BLaER1 (cell line): ENCODE results near the gene MAL.

Experiments used
- H3K27ac ChIP-seq: shearing (Covaris generic); formaldehyde crosslinking; 2 replicates; pipeline ENCODE4 v1.8.1; 2022
- H3K27me3 ChIP-seq: shearing (Covaris generic); formaldehyde crosslinking; 2 replicates; pipeline ENCODE4 v1.8.1; 2022
- H3K36me3 ChIP-seq: shearing (Covaris generic); formaldehyde crosslinking; 2 replicates; pipeline ENCODE4 v1.8.1; 2022
- H3K4me1 ChIP-seq: shearing (Covaris generic); formaldehyde crosslinking; 2 replicates; pipeline ENCODE4 v1.8.1; 2022
- H3K4me2 ChIP-seq: shearing (Covaris generic); formaldehyde crosslinking; 2 replicates; pipeline ENCODE4 v1.8.1; 2022
- H3K4me3 ChIP-seq: shearing (Covaris generic); formaldehyde crosslinking; 2 replicates; pipeline ENCODE4 v1.8.1; 2022
- H3K9ac ChIP-seq: shearing (Covaris generic); formaldehyde crosslinking; 2 replicates; pipeline ENCODE4 v1.8.1; 2022
- H3K9me3 ChIP-seq: shearing (Covaris generic); formaldehyde crosslinking; 2 replicates; pipeline ENCODE4 v1.8.1; 2022
- H4K20me1 ChIP-seq: shearing (Covaris generic); formaldehyde crosslinking; 2 replicates; pipeline ENCODE4 v1.8.1; 2022
- Cebpa-rat ChIP-seq: shearing (Covaris generic); IDR thresholded peaks from 2 replicates; pipeline ENCODE4 v1.8.1; 2022

MAL gene

GRCh38 chr2:95021847-95022246 lies 3.7 kb upstream of the MAL start:
- no peaks in the 10 kb centered on the region for H3K36me3 ChIP-seq
- no peaks in the 10 kb centered on the region for H3K9me3 ChIP-seq
- no peak overlapping the region for H3K27ac ChIP-seq
- H3K4me1 ChIP-seq: peaks cover 26% of the 10 kb centered on the region
- no peak overlapping the region for H3K4me2 ChIP-seq
- H4K20me1 ChIP-seq: peaks cover 19% of the 10 kb centered on the region; the same call in 1 of the 2 replicates
- no peak overlapping the region for H3K9ac ChIP-seq
- no peak overlapping the region for H3K4me3 ChIP-seq
- H3K27me3 ChIP-seq: peaks cover 54% of the 10 kb centered on the region
- TF ChIP-seq Cebpa-rat: no peak

DNA sequence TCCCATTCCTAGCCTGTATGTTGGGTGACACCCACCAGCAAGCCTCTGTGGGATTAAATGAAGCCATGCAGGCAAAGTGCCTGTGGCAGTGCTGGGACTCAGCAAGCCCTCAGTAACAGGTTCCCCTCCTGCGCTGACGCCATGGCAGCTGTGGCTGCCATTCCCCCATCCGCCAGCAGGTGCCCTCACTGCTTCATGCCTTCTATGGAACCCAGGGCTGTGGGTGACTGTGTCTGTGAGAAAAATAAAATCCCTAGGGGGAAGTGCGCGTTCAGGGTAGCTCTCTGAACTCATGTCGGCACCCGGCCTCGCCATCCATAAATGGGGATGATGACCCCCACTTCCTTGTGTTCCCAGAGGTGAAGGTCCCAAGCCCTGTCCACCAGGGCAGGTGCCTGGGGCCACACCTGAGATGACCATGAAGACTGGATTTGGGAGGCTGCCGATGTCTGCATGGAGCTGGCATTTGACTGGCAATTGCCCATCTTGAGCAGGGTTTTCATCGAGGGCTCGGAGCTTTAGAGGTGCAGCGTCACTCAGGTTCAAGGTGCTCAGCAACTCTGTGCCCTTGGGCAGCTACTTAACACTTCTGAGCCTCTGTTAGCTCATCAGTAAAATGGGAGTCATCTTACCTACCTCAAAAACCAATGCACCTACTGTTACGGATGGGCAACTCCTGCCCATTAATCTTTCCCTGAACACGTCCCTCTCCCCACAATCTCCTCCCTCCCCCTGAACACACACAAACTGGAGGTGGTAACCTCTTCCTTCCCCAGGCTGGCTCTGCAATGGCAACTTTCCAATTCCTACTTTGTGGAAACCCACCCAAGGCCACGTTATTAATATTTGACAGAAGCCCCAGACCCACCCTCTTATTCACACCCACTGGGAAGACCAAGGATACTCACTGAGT lies 2.9 kb upstream of the MAL start:
- no peak overlapping the region for H3K9ac ChIP-seq
- H3K36me3 ChIP-seq: no peaks in the 10 kb centered on the region
- peak overlapping the region; percentile 57 for H3K4me2 ChIP-seq
- H3K27ac ChIP-seq: no peak overlapping the region
- peaks cover 57% of the 10 kb centered on the region for H3K27me3 ChIP-seq
- no peak overlapping the region for H3K4me3 ChIP-seq
- H3K4me1 ChIP-seq: peaks cover 26% of the 10 kb centered on the region
- no peak for TF ChIP-seq Cebpa-rat
- H3K9me3 ChIP-seq: no peaks in the 10 kb centered on the region
- H4K20me1 ChIP-seq: peaks cover 24% of the 10 kb centered on the region; the same call in 1 of the 2 replicates

DNA sequence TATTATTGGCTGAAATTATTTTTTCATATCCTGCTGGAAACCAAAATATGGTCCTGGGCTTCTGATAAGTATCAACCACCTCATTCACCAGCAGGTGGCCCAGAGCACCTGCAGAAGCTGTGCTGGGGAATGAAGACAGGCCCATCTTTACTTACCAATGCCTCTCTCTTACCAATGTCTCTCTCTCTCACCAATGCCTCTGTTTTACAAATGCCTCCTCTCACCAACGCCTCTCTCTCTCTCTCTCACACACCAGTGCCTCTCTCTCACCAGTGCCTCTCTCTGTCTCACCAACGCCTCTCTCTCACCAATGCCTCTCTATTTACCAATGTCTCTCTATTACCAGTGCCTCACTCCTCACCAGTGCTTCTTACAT lies 2.3 kb upstream of the MAL start:
- Histone ChIP-seq H3K9ac (no peak overlapping the region), H3K27me3 (peaks cover 58% of the 10 kb centered on the region), H3K27ac (no peak overlapping the region), H3K4me1 (peaks cover 26% of the 10 kb centered on the region), H3K4me3 (no peak overlapping the region), H3K4me2 (no peak overlapping the region), H4K20me1 (peaks cover 20% of the 10 kb centered on the region; the same call in 1 of the 2 replicates), H3K36me3 (no peaks in the 10 kb centered on the region), H3K9me3 (no peaks in the 10 kb centered on the region)
- TF ChIP-seq Cebpa-rat: no peak

- peaks cover 20% of the 10 kb centered on the region; the same call in 1 of the 2 replicates for H4K20me1 ChIP-seq
- no peak overlapping the region for H3K27ac ChIP-seq
- peaks cover 61% of the 10 kb centered on the region for H3K27me3 ChIP-seq
- H3K4me1 ChIP-seq: peaks cover 18% of the 10 kb centered on the region
- no peak overlapping the region for H3K4me2 ChIP-seq
- TF ChIP-seq Cebpa-rat: no peak
- H3K4me3 ChIP-seq: no peak overlapping the region
- no peaks in the 10 kb centered on the region for H3K9me3 ChIP-seq
- H3K36me3 ChIP-seq: no peaks in the 10 kb centered on the region
- H3K9ac ChIP-seq: no peak overlapping the region
Measured at GRCh38 chr2:95024371-95024770, 1.1 kb upstream of the MAL start.

DNA sequence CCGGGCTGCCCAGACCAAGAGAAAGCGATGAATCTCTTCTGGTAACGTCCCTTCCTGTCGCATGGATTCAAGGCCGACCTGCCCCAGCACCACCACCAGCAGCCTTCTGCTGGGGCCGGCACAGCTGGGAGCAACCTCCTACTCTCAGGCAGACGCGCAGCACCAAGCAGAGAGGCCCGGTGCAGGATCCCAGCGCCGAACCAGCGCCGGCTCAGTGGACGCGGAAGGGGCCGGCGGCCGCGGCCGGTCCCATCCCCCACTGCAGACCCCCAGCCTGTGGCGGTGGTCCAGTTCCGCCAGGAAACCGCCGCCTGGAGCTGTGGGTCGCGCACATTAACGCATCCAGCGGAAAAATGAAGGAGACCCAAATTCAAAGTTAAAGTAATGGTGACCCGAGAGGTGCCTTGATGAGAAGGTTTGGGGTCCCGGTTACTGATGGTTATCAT lies 525 bp upstream of the MAL start:
- Histone ChIP-seq H3K9me3 (no peaks in the 10 kb centered on the region), H3K27ac (no peak overlapping the region), H3K4me2 (peak overlapping the region; percentile 78), H3K9ac (no peak overlapping the region), H3K36me3 (no peaks in the 10 kb centered on the region), H3K4me3 (0 out of 2 replicates have a peak overlapping the region, but pooled peaks have one; percentile 56), H4K20me1 (peaks cover 20% of the 10 kb centered on the region; the same call in 1 of the 2 replicates), H3K27me3 (peaks cover 61% of the 10 kb centered on the region), H3K4me1 (peaks cover 14% of the 10 kb centered on the region)
- no peak for TF ChIP-seq Cebpa-rat

GRCh38 chr2:95026471-95027368 lies 1.2 kb downstream of the MAL start:
- H3K9ac ChIP-seq: no peak overlapping the region
- H3K4me1 ChIP-seq: peaks cover 14% of the 10 kb centered on the region
- H3K27me3 ChIP-seq: peaks cover 61% of the 10 kb centered on the region
- H3K9me3 ChIP-seq: no peaks in the 10 kb centered on the region
- TF ChIP-seq Cebpa-rat: no peak
- H3K27ac ChIP-seq: no peak overlapping the region
- H4K20me1 ChIP-seq: peaks cover 20% of the 10 kb centered on the region; the same call in 1 of the 2 replicates
- H3K36me3 ChIP-seq: no peaks in the 10 kb centered on the region
- no peak overlapping the region for H3K4me3 ChIP-seq
- H3K4me2 ChIP-seq: no peak overlapping the region

DNA sequence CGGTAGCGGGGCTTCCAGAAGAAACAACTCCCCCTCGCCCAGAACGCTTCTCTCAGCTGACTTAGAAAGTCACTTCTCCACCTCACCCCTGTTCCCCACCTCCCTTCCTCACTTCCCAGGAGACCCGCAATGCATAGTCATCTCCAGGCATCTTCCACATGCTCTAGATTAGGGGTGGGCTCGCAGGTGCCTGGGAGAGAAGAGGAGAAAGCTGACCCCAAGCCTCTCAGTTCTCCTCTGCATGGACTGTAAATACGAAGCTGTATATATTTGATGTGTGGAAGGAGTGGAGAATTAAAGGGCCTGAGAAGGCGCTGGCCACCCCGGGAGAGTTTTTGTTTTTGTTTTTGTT lies 1.8 kb downstream of the MAL start:
- no peak overlapping the region for H3K9ac ChIP-seq
- TF ChIP-seq Cebpa-rat: no peak
- no peak overlapping the region for H3K4me2 ChIP-seq
- H3K27me3 ChIP-seq: peaks cover 61% of the 10 kb centered on the region
- no peak overlapping the region for H3K4me3 ChIP-seq
- peaks cover 20% of the 10 kb centered on the region; the same call in 1 of the 2 replicates for H4K20me1 ChIP-seq
- peaks cover 14% of the 10 kb centered on the region for H3K4me1 ChIP-seq
- H3K36me3 ChIP-seq: no peaks in the 10 kb centered on the region
- H3K9me3 ChIP-seq: no peaks in the 10 kb centered on the region
- H3K27ac ChIP-seq: no peak overlapping the region

DNA sequence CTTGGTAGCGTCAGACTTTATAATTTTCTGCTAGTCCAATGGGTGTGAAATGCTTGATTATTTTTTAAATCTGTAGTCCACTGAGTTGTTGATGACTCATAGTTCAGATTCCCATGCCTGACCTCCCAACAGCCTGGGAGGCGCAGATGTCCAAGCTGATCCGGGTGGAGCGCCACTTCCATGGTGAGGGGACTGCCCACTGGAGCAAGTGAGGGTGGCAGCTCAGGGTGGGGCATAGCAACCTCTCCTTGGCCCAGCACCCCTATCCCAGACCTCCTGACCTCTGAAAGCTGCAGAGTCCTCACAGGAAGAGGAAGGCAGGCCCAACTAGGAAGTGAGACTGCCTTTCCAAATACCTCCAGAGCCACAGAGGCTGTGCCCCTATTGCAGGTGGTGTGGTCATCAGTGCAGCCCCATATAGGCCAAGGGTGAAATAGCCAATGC lies 4.4 kb downstream of the MAL start:
- H3K36me3 ChIP-seq: no peaks in the 10 kb centered on the region
- H3K4me1 ChIP-seq: peaks cover 7% of the 10 kb centered on the region
- H3K9ac ChIP-seq: no peak overlapping the region
- H4K20me1 ChIP-seq: peaks cover 18% of the 10 kb centered on the region; the same call in 1 of the 2 replicates
- H3K9me3 ChIP-seq: no peaks in the 10 kb centered on the region
- TF ChIP-seq Cebpa-rat: no peak
- H3K27ac ChIP-seq: no peak overlapping the region
- H3K4me3 ChIP-seq: no peak overlapping the region
- peaks cover 36% of the 10 kb centered on the region for H3K27me3 ChIP-seq
- H3K4me2 ChIP-seq: no peak overlapping the region

GRCh38 chr2:95030496-95030895 lies 5.0 kb downstream of the MAL start:
- Histone ChIP-seq H3K9ac (no peak overlapping the region), H3K27ac (no peak overlapping the region), H3K4me3 (no peak overlapping the region), H4K20me1 (peaks cover 15% of the 10 kb centered on the region; the same call in 1 of the 2 replicates), H3K4me1 (peaks cover 6% of the 10 kb centered on the region), H3K36me3 (no peaks in the 10 kb centered on the region), H3K9me3 (no peaks in the 10 kb centered on the region), H3K27me3 (peaks cover 30% of the 10 kb centered on the region), H3K4me2 (0 out of 2 replicates have a peak overlapping the region, but pooled peaks have one; percentile 12)
- no peak for TF ChIP-seq Cebpa-rat
